Spleen (tissue), 11 donors: Measurements from ENCODE around the gene PRND. TPM values are rescaled to one million over a fixed set of nuclear protein-coding genes. Genes with fewer than 3 reads are reported as not detected.

Experiments used
- DNase-seq: peaks from one replicate; pipeline ENCODE4 v3.0.0-alpha.2; 2020
- H3K27ac ChIP-seq, 8 donors: fragments of 200-600 bp; sonication (generic) in 7 of 8; 1 replicate in 4 of 8; 2 replicates in 4 of 8; pipeline versions ENCODE4 v1.5.0 to v1.8.0; 2016 to 2021; ENCODE audit warnings: inconsistent platforms in 4 of 8, mild to moderate bottlenecking in 4 of 8, moderate library complexity in 1 of 8
- H3K27me3 ChIP-seq, 7 donors: fragments of 200-600 bp; sonication (generic) in 6 of 7; replicated peaks in 1 of 7; 1 replicate in 4 of 7; 2 replicates in 3 of 7; pipeline versions ENCODE4 v1.5.0 to v1.8.0; 2016 to 2021; ENCODE audit warnings: inconsistent platforms in 3 of 7, mild to moderate bottlenecking in 1 of 7
- H3K36me3 ChIP-seq, 6 donors: fragments of 200-600 bp; sonication (generic) in 5 of 6; 1 replicate in 4 of 6; 2 replicates in 2 of 6; pipeline versions ENCODE4 v1.5.0 to v1.8.0; 2016 to 2021; ENCODE audit warnings: inconsistent platforms in 2 of 6
- H3K4me1 ChIP-seq, 6 donors: fragments of 200-600 bp; sonication (generic) in 5 of 6; 1 replicate in 3 of 6; 2 replicates in 3 of 6; pipeline versions ENCODE4 v1.5.0 to v1.8.0; 2016 to 2021; ENCODE audit warnings: inconsistent platforms in 3 of 6
- H3K4me3 ChIP-seq, 8 donors: fragments of 200-600 bp; sonication (generic) in 7 of 8; 1 replicate in 4 of 8; 2 replicates in 4 of 8; pipeline versions ENCODE4 v1.5.0 to v1.8.0; 2016 to 2021; ENCODE audit warnings: inconsistent platforms in 4 of 8, mild to moderate bottlenecking in 4 of 8, moderate library complexity in 2 of 8
- H3K9me3 ChIP-seq, 8 donors: fragments of 200-600 bp; sonication (generic) in 7 of 8; 1 replicate in 4 of 8; 2 replicates in 4 of 8; pipeline versions ENCODE4 v1.5.0 to v1.8.0; 2016 to 2021; ENCODE audit warnings: inconsistent platforms in 4 of 8
- CTCF ChIP-seq, 11 experiments: fragments of 200-600 bp in 7 of 11; fragments of 450-650 bp in 4 of 11; sonication (generic) in 4 of 11; IDR thresholded peaks in 8 of 11; conservative IDR thresholded peaks in 3 of 11; 1 replicate in 7 of 11; 2 replicates in 4 of 11; pipeline versions ENCODE4 v1.4.0 to v1.8.0; 2016 to 2021; ENCODE audit warnings: antibody characterized with exemption in 11 of 11, inconsistent platforms in 4 of 11, mild to moderate bottlenecking in 1 of 11
- POLR2A ChIP-seq, 3 donors: fragments of 450-650 bp; IDR thresholded peaks; one replicate each; pipeline ENCODE4 v1.5.1; 2017; ENCODE audit warnings: antibody characterized with exemption in 3 of 3, mild to moderate bottlenecking in 1 of 3
- POLR2AphosphoS5 ChIP-seq, 3 donors: sonication (generic); formaldehyde crosslinking; IDR thresholded peaks; one replicate each; pipeline ENCODE4 v1.5.1; 2017; ENCODE audit warnings: antibody characterized with exemption in 3 of 3
- WGBS, 5 donors: extraction: QIAGEN DNeasy Blood & Tissue Kit in 3 of 5; methylation state at CpG; one replicate each; pipeline versions ENCODE4 v1.1.5 to v1.1.7; 2013 to 2018; 5-methylcytosine and 5-hydroxymethylcytosine counted together
- intact Hi-C: fragments of 100-400 bp; cut with DNase I; formaldehyde crosslinking; loops from one replicate; pipeline ENCODE4 v1.15.0; 2023; ENCODE audit warnings: low total_unique reads
- polyA plus RNA-seq, 3 donors: library from polyadenylated mRNA; stranded (reverse); fragments of 200-250 nt; gene quantifications; one replicate each; pipeline ENCODE4 v1.2.1, GENCODE V29; 2013
- total RNA-seq, 7 donors: library from RNA; depleted of rRNA in 3 of 7; stranded (reverse); fragments of >200 nt in 3 of 7; fragmentation: NEBNext Ultra II Directional in 4 of 7; extraction: Animal tissue kit (Norgen Biotek cat#: 25700) in 4 of 7; gene quantifications; one replicate each; pipeline versions ENCODE4 v1.1.0 to v1.2.1, GENCODE V29; 2016 to 2021
- donor health status: healthy with polysubstance abuse.
- donor health status: DM: no; HTN: no; CAD: no; lungs with moderate emphysema.
- donor health status: DM: no; HTN: no; CAD: no.
- donor health status: Bipolar disorder and iron deficiency.
- donor health status: healthy.
- donor health status: DM: no; HTN: no; CAD: no.
- donor health status: DM: yes; HTN: yes; CAD: no.

PRND gene
- total and polyA plus RNA-seq, 10 donors = 0.03 TPM; not detected in 9

- no peaks in the 10 kb centered on the region for H3K9me3 ChIP-seq
- H3K4me3 ChIP-seq = peak overlapping the region in 6 of 8 donors; percentile 6 to 53 (median 24)
- TF ChIP-seq POLR2A (IDR thresholded peaks at IDR 0.05) (no peak), CTCF (IDR thresholded peaks at IDR 0.05 in 8 of 11, conservative IDR thresholded peaks at IDR 0.05 in 3 of 11) (no peak), POLR2AphosphoS5 (IDR thresholded peaks at IDR 0.05) (peak in 2 of 3 donors; percentile 23 to 31)
- intact Hi-C loops = no loop called here
- no peaks in the 10 kb centered on the region for H3K36me3 ChIP-seq
- H3K4me1 ChIP-seq = peaks cover 6 to 34% (median 22%) of the 10 kb centered on the region in 6 donors
- peak overlapping the region; percentile 59 to 85 (median 72) for H3K27ac ChIP-seq
- no peaks in the 10 kb centered on the region for H3K27me3 ChIP-seq
- 21 to 27% (median 23%) methylated on average over 16 of the region's 16 CpGs for WGBS, 5 donors
- peak; percentile 80 for DNase-seq
Measured at GRCh38 chr20:4726710-4727397, 5.1 kb downstream of the PRND start.

- WGBS, 5 donors = 86 to 93% (median 91%) methylated on average over 8 of the region's 8 CpGs
- TF ChIP-seq CTCF (IDR thresholded peaks at IDR 0.05 in 8 of 11, conservative IDR thresholded peaks at IDR 0.05 in 3 of 11) (no peak), POLR2A (IDR thresholded peaks at IDR 0.05) (no peak)
- no peak overlapping the region for H3K27ac ChIP-seq
- H3K4me1 ChIP-seq = peaks cover 6 to 34% (median 22%) of the 10 kb centered on the region in 6 donors
- no peaks in the 10 kb centered on the region for H3K27me3 ChIP-seq
- no peaks in the 10 kb centered on the region for H3K9me3 ChIP-seq
- H3K36me3 ChIP-seq = no peaks in the 10 kb centered on the region
- no peak overlapping the region for H3K4me3 ChIP-seq
- intact Hi-C loops = no loop called here
- DNase-seq = no peak
Measured at GRCh38 chr20:4728120-4728760, 6.5 kb downstream of the PRND start.

- Histone ChIP-seq H3K27ac (no peak overlapping the region), H3K9me3 (no peaks in the 10 kb centered on the region), H3K36me3 (no peaks in the 10 kb centered on the region), H3K27me3 (no peaks in the 10 kb centered on the region), H3K4me1 (peaks cover 6 to 34% (median 22%) of the 10 kb centered on the region in 6 donors), H3K4me3 (no peak overlapping the region)
- no peak for DNase-seq
- TF ChIP-seq CTCF (IDR thresholded peaks at IDR 0.05 in 8 of 11, conservative IDR thresholded peaks at IDR 0.05 in 3 of 11) = no peak
- TF ChIP-seq POLR2A (IDR thresholded peaks at IDR 0.05) = no peak
- no peak for TF ChIP-seq POLR2AphosphoS5 (IDR thresholded peaks at IDR 0.05)
- WGBS, 5 donors = 74 to 81% (median 78%) methylated on average over 5 of the region's 5 CpGs
- intact Hi-C loops = no loop called here
Measured at GRCh38 chr20:4729265-4729664, 7.6 kb downstream of the PRND start.

GRCh38 chr20:4730780-4731179 lies 9.1 kb downstream of the PRND start:
- DNase-seq = no peak
- TF ChIP-seq POLR2A (IDR thresholded peaks at IDR 0.05) = no peak
- no peak for TF ChIP-seq POLR2AphosphoS5 (IDR thresholded peaks at IDR 0.05)
- no peak for TF ChIP-seq CTCF (IDR thresholded peaks at IDR 0.05 in 8 of 11, conservative IDR thresholded peaks at IDR 0.05 in 3 of 11)
- intact Hi-C loops = no loop called here
- H3K9me3 ChIP-seq = no peaks in the 10 kb centered on the region
- H3K4me3 ChIP-seq = no peak overlapping the region
- peaks cover 6 to 34% (median 22%) of the 10 kb centered on the region in 6 donors for H3K4me1 ChIP-seq
- no peaks in the 10 kb centered on the region for H3K27me3 ChIP-seq
- WGBS, 5 donors = 9 to 15% (median 12%) methylated on average over 5 to 6 of the region's 6 CpGs
- peak overlapping the region in 1 of 8 donors; percentile 18 for H3K27ac ChIP-seq
- H3K36me3 ChIP-seq = no peaks in the 10 kb centered on the region
